ENCODE results near the gene CDC25C.

The CDC25C gene

DNA sequence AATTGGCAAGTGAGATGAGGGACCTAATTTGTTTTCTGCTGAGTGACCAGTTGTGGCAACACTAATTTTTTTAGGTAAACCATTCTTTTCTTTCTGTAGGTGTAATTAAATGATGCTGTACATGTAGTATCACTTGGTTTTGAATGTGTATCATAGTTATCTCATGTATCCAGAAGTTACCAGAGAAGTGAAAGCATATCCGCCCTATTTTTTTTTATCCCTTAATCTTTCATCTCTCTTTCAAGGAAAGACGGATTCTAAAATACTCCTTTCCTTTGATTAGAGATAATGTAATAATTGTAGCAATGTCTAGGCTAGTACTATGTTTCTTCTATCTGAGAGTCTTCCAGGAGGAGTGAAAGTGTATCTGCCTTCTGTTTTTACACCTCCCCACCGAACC is 28.0 kb upstream of the CDC25C start:
- DNase-seq: no peak
- intact Hi-C loops (cut with DNase I; ENCODE audit: low total_unique reads): no loop called here
- no peaks in the 10 kb centered on the region for H3K36me3 ChIP-seq
- no peak overlapping the region for H3K4me3 ChIP-seq
- peaks cover 0 to 46% (median 27%) of the 10 kb centered on the region in 4 donors for H3K4me1 ChIP-seq
- no peaks in the 10 kb centered on the region for H3K9me3 ChIP-seq
- no peaks in the 10 kb centered on the region for H3K27me3 ChIP-seq
- H3K27ac ChIP-seq: no peak overlapping the region
- TF ChIP-seq CTCF (IDR thresholded peaks at IDR 0.05): no peak

GRCh38 chr5:138354926-138355378 is 23.3 kb upstream of the CDC25C start:
- H3K4me3 ChIP-seq: peak overlapping the region in 1 of 2 donors; percentile 89
- no peak for DNase-seq
- no peaks in the 10 kb centered on the region for H3K27me3 ChIP-seq
- H3K27ac ChIP-seq: peak overlapping the region in 1 of 2 donors; percentile 39
- no peaks in the 10 kb centered on the region for H3K9me3 ChIP-seq
- no peaks in the 10 kb centered on the region for H3K36me3 ChIP-seq
- TF ChIP-seq CTCF (IDR thresholded peaks at IDR 0.05): no peak
- peaks cover 0 to 62% (median 28%) of the 10 kb centered on the region in 4 donors for H3K4me1 ChIP-seq
- intact Hi-C loops (cut with DNase I; ENCODE audit: low total_unique reads): no loop called here

GRCh38 chr5:138354387-138354786 is 22.8 kb upstream of the CDC25C start:
- TF ChIP-seq CTCF (IDR thresholded peaks at IDR 0.05): no peak
- H3K27ac ChIP-seq: peak overlapping the region; percentile 93 to 96
- intact Hi-C loops (cut with DNase I; ENCODE audit: low total_unique reads): no loop called here

DNA sequence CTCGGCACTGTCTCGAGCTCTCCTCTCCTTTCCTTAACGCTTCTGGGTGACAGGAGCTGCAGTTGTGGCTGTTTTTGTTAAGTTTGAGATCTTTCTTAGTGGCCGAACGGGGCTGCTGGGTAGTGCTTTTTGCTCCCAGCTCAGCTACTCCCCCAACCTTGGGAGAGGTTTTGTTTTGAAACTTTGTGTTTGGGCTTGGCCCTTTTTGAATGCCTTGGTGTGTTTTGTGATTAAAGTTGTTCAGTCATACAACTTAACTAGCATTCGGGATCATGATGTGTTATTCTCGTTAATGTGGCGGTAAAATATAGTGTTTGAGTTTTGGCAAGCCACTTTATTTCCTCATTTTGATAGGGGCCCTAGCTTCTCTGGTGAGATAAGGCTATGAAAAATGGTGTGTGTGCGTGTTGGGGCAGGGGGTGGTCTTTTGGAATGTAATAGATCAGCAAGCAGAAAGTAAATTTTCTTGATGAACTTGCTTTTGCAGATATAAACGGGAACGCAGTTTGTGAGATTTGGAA is 22.0 kb upstream of the CDC25C start:
- H3K9me3 ChIP-seq: no peaks in the 10 kb centered on the region
- peaks cover 0 to 75% (median 38%) of the 10 kb centered on the region in 4 donors for H3K4me1 ChIP-seq
- H3K4me3 ChIP-seq: peak overlapping the region; percentile 82 to 89
- H3K27ac ChIP-seq: peak overlapping the region; percentile 93 to 96
- H3K36me3 ChIP-seq: peaks cover 0 to 8% (median 2%) of the 10 kb centered on the region in 3 donors
- no peak for DNase-seq
- intact Hi-C loops (cut with DNase I; ENCODE audit: low total_unique reads): no loop called here
- H3K27me3 ChIP-seq: no peaks in the 10 kb centered on the region
- TF ChIP-seq CTCF (IDR thresholded peaks at IDR 0.05): no peak

More at GRCh38 chr5:138354387-138354786, 22.8 kb upstream of the CDC25C start:
- no peak for DNase-seq
- Histone ChIP-seq H3K4me1 (peaks cover 0 to 67% (median 33%) of the 10 kb centered on the region in 4 donors), H3K36me3 (peaks cover 0 to under 1% (median 0%) of the 10 kb centered on the region in 3 donors), H3K4me3 (peak overlapping the region; percentile 82 to 89), H3K9me3 (no peaks in the 10 kb centered on the region), H3K27me3 (no peaks in the 10 kb centered on the region)

DNA sequence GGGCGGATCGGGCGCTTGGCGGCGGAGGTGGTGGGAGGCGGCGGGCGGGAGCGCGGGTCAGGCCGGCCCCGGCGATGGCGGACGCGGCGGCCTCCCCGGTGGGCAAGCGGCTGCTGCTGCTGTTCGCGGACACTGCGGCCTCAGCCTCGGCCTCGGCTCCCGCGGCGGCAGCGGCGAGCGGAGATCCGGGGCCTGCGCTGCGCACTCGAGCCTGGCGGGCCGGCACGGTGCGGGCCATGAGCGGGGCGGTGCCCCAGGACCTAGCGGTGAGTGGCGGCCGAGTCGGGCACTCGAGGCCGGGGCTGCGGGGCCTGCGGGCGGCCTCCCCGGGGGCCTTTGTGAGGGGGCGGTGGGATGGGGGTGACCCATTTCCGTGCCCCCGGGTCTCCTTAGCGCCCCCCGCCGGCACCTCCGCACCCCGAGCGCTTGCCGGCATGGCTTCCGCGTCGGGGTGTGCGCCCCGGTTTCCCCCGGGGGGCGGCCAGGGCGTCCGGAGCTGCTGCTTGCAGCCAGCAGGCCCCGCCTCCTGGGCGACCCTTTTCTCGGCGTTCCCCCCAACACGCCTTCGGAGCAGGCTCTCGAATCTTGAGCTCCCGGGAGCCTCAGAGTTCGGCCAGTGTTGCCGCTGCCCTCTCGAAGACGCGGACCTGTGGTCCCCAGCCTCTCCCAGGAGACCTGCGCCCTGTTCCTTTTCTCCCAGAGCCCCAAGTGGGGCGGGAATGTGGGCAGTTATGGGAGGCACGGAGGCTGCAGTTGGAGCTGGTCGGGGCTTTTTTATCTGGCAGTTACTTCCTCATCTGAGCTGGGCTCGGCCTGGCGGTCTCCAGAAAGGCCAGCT is 21.3 kb upstream of the CDC25C start:
- H3K4me3 ChIP-seq: peak overlapping the region; percentile 82 to 89
- H3K27ac ChIP-seq: peak overlapping the region; percentile 93 to 96
- intact Hi-C loops (cut with DNase I; ENCODE audit: low total_unique reads): no loop called here
- H3K4me1 ChIP-seq: peaks cover 0 to 80% (median 43%) of the 10 kb centered on the region in 4 donors
- no peaks in the 10 kb centered on the region for H3K9me3 ChIP-seq
- no peaks in the 10 kb centered on the region for H3K27me3 ChIP-seq
- peak; percentile 59 to 82 for DNase-seq
- peaks cover 0 to 15% (median 9%) of the 10 kb centered on the region in 3 donors for H3K36me3 ChIP-seq
- TF ChIP-seq CTCF (IDR thresholded peaks at IDR 0.05): peak in 1 of 2 experiments; percentile 18

Measured in tibial artery (tissue), 4 donors.